Measurements from ENCODE around the gene TXNRD1.

GRCh38 chr12:104337030-104337558 is 121.5 kb downstream of the TXNRD1 start:
- TF ChIP-seq TAF1 (IDR thresholded peaks at IDR 0.05; ENCODE audit: borderline replicate concordance, insufficient read depth, low read length) = no peak
- no peak for TF ChIP-seq POLR2AphosphoS5 (IDR thresholded peaks at IDR 0.05; ENCODE audit: low read depth, low read length)

Measured in PFSK-1 (cell line).